ENCODE results near the gene CTNNA3.

DNA sequence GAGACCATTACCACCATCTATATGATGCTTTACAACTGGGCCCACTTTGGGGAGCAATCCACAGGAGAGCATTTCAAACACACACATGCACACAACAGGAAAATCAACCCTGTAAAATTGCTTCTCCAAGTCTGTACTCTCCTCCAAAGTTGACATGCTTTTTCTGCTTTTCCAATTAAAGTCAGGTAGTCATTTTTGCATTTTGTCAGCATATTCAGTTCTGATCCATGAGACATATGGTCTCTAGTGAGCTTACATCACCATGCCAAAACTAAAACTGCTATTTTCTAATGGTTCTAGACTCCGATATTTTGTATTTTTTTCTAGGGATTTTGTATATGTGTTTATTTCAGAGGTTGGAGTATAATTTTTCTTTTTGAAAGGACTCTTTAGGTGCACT, 1143.7 kb downstream of the CTNNA3 start:
- no peak for TF ChIP-seq CTCF (IDR thresholded peaks at IDR 0.05; ENCODE audit: extremely low read depth in 1 of 2, insufficient read depth in 1 of 2, low read depth in 1 of 2, low read length in 2 of 2)
- no peak for TF ChIP-seq GATA2 (IDR thresholded peaks at IDR 0.05; ENCODE audit: insufficient read depth, insufficient read length, low read depth, low read length)
- no peak for TF ChIP-seq POLR2A (IDR thresholded peaks at IDR 0.05; ENCODE audit: low read depth, low read length)
- TF ChIP-seq POLR2AphosphoS5 (IDR thresholded peaks at IDR 0.05; ENCODE audit: insufficient read depth, low read depth, low read length): no peak
- no peak for TF ChIP-seq MYC (IDR thresholded peaks at IDR 0.05; ENCODE audit: low read depth, low read length)
